ENCODE results near the gene PTH2.
"Not testable (repeated sequence)": the region's sequence is repeated elsewhere in the genome, so short reads cannot be mapped to it uniquely, and the experiment has no call there.

Gene PTH2

DNA sequence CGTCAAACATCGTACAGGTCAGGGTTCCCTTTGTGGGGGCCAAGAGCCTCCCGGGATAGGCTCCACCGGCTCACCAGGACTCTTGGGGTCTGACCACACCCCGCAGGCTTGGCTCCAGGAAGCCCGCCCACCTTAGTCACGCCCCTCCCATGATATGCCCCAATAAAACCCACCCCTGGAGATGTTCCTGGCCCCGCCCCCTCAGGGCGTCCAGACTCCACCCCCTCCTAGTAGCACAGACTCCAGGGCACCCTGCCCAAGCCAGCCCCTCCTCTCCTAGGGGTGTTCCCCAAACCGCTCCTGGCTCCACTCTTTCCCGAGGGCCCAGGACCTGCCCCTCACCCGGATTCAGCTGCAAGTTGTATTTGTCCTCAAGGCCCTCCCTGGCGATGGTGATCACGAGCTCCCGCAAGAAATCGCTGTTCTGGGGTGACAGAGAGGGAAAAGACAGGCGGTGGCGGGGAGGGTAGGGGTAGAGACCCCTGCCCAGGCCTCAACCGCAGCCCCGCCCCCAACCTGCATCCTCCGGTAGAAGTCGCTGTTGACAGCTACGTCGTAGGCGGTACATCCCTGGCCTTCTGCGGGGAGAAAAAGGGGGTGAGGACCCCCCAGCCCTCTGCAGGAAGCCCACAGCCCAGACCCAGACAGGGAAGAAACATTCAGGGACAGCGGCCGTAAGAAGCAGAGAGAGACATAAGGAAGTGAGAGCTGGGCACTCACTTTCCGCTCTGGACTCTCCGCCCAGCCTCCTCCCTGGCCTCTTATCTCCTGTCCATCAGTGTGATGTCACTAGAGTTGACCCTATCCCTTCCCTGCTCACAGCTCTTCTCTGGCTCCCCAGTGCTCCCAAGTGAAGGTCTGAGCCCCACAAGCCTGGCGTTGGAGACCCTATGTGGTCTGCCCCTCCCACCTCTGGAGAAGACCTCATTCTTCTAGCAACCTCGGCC lies 24.5 kb upstream of the PTH2 start:
- no peak for DNase-seq

DNA sequence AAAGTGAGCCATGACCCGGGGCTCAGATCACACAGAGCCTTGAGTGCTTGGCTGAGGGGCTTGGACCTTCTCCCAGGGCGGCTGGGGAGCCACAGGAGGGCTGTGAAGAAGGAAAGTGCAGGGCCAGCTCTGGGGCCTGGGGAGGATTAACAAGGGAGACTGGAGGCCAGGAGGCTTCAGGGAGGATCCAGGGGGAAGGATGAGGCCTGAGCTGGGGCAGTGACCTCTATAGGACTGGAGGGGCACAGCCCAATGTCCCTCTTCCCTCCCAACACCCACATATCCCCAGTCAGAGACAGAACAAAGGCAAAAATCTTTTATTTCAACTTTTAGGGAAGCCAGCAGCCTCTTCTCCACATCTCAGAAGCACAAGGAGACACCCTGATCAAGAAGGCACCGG lies 22.8 kb upstream of the PTH2 start:
- no peak for DNase-seq

DNA sequence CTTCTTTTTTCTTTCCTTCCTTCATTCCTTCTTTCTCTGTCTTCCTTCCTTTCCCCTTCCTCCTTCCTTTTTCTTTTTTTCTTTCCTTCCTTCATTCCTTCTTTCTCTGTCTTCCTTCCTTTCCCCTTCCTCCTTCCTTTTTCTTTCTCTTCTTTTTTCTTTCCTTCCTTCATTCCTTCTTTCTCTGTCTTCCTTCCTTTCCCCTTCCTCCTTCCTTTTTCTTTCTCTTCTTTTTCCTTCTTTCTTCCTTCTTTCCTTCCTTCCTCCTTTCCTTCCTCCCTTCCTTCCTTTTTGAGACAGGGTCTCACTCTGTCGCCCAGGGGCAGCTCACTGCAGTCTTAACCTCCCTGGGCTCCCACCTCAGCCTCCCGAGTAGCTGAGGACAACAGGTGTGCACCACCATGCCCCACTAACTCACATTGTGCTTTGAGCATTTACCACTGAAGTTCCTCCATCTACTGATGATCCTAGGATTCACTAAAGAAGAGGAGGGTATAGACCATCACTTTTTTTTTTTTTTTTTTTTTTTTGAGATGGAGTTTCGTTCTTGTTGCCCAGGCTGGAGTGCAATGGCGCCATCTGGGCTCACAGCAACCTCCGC lies 21.0 kb upstream of the PTH2 start:
- DNase-seq, result not testable (repeated sequence)

- peak; percentile 97 for DNase-seq
These were observed 20.3 kb upstream of the PTH2 start for GRCh38 chr19:49443366-49444099.

DNA sequence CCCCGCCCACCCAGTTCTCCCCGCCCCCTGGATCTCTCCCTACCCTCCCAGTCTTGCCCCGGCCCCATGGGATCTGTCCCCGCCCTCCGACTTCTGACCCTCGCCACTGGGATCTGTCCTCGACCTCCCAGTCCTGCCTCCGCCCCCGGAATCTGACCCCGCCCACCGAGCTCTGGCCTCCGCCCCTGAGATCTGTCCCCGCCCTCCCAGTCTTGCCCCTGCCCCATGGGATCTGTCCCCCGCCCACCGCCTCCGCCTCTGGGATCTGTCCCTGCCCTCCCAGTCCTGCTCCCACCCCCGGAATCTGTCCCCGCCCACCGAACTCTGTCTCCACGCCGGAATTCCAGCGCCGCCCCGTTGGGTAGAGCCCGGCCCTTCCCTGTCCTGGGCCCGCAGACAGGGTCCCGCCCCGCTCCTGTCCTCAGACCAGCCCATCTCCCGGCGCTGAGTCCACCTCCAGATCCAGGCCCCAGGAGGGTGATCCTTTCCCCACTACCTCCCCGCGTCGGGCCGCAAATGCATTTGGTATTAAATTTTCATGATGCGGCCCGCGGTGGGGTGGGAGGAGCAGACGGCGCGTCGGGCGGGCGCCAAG lies 19.6 kb upstream of the PTH2 start:
- DNase-seq, result peak; percentile 87

- no peak for DNase-seq
These were observed 19.1 kb upstream of the PTH2 start for GRCh38 chr19:49442354-49442753.

GRCh38 chr19:49441960-49442350 lies 18.7 kb upstream of the PTH2 start:
- no peak for DNase-seq

DNA sequence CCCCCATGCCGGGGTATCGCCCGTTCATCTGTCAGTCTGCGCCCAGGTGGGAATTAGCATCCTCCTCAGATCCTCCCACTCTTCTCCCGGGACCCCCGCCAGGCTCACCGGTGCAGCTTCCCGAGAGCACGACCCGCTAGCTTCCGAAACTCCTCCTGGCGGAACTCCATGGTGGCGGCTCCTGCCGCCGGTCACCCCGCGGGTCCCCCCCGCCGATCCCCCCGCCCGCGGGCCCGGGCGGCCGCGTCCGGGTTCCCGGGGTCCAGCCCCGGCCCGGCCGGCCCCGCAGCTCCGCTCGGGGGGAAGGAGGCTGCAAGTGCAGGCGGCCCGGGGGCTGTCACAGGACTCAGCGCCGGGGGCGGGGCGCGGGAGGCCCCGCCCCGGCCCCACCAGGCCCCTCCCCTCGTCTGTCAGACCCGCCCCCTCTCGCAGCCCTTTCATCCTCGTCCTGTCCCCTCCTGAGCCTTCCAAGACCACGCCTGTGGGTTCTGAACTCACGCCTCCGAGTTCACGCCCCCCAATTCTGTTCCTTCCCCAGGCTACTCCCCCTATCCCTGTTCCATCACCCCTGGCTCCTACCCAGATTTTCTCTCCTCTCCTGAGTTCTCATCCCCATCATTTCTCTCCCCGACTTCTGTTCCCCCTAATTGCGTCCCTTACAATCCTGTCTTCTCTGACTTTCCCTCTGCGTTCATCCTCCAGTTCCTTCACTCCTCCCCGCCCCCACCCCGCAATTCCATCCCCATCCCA lies 18.1 kb upstream of the PTH2 start, which contains the start of gene SLC17A7:
SLC17A7 (minus strand) TSS at position 318 of the 750 bp plus-strand sequence; CDS start at position 170, 148 bp downstream.
- DNase-seq, result peak; percentile 80

GRCh38 chr19:49440439-49441209 lies 17.4 kb upstream of the PTH2 start:
- DNase-seq, result no peak

- no peak for DNase-seq
These were observed 16.6 kb upstream of the PTH2 start for GRCh38 chr19:49439836-49440235.

DNA sequence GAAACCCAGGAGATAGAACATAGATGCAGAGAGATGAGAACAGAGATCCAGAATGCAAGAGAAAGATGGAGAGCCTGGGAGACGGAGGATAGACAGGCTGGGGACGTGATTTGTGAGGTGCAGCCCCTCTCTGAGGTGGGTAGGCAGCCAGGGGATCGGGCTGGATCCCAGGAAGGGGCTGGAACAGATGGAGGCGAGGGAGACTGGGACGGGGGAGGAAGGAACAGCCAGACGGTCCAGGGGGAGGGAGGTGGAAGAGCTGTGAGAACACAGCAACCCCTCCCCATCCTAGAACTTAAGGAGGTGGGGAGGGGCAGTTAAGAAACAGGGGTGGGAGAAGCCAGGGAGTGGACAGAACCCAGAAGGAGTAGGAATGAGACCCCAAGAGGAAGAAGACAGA lies 15.0 kb upstream of the PTH2 start:
- no peak for DNase-seq

- DNase-seq, result no peak
These were observed 14.0 kb upstream of the PTH2 start for GRCh38 chr19:49437231-49437630.

DNA sequence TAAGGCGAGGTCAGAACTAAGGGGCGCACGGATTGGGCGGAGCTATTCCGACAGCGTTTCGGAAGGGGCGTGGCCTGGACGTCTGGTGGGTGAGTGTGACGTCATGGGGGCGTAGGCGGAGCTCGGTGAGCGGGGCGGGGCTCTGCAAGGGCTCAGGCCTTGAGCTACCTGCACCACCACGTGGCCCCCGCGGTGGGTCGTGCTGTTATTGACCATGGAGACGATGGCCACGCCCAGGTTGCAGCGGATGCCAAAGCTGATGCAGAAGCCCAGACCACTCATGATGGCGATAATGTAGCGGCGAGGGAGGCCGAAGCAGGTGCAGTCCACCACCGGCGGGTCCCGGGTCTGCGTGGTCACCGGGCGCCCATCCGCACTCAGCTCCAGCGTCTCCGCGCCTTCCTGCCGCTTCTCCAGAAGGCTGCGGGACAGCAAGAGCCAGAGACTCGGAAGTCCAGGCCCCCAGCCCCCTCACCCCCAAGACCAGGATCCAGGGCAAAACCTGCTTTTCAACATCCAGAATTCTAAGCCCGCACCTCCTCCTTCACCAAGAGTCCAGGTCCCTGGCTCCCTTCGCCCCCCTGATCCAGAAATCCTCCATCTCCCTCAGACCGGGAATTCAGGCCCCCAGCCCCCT lies 13.3 kb upstream of the PTH2 start:
- peak; percentile 81 for DNase-seq

- DNase-seq, result no peak
These were observed 12.4 kb upstream of the PTH2 start for GRCh38 chr19:49435670-49436069.

- no peak for DNase-seq
These were observed 11.8 kb upstream of the PTH2 start for GRCh38 chr19:49434907-49435583.

DNA sequence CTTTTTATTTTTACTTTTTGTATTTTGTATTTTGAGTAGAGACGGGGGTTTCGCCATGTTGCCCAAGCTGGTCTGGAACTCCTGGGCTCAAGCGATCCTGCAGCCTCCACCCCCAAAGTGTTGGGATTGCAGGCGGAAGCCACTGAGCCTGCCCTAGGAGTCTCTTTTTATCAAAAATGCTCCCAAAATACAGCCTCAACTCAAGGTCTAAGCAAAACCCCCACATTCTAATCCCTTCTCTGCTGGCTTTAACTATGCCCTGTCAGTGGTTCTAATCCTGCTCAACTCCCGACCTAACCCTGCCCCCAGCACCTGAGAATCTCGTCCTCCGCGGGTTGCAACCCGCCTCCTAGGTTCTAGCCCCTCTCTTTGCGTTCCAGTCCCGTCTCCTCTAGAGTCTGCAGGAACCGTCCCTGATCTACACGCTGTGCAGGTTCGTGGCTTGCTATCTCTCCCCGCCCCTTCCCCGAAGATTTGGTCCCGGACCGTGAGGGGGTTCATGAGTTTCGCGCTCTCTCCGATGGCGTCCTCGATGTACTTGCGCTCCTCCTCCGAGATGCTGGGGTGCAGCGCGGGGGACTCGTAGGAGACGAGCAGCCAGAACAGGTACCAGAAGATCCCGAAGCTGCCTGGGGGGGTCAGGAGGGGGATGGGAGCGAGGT lies 10.1 kb upstream of the PTH2 start:
- DNase-seq, result no peak

DNA sequence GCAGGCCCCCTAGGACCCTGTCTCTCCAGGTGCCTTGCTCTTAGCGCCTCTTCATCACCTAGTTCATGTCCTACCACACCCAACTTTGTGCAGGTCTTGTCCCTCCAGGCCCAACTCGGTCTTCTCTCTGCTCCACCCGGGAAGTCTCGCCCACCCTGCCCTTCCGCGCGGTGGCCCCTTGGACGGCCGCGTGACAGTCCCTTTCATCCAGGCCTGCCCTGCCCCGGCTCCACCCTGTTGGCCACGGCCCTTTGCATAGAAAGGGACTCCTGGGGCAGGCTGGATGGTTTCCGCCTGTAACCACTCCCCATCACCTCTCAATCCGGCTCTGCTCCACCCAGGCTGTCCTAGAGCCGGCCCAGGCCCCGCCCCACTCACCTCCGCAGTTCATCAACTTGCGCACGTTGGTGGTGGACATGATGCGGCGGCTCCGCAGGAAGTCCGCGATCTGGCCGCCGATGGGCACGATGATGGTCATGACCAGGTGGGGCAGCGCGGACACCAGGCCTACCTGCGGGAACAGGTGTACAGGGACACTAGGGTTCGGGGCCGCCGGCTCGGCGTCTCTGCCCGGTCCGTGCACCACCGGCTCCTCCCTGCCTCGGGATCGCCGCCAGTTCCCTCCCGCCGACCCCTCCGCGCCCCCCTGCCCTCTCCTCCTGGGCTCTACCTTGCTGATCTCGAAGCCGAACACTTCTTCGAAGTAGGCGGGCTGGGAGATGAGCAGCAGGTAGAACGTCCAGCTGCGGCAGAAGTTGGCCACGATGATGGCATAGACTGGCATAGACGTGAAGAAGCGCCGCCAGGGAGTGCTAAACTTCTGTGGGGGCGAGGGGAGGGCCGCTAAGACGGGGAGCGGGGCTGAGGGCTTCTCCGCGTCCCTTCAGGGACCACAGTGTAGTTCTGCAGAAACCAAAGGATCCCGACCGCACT lies 9.2 kb upstream of the PTH2 start:
- peak; percentile 73 for DNase-seq

DNA sequence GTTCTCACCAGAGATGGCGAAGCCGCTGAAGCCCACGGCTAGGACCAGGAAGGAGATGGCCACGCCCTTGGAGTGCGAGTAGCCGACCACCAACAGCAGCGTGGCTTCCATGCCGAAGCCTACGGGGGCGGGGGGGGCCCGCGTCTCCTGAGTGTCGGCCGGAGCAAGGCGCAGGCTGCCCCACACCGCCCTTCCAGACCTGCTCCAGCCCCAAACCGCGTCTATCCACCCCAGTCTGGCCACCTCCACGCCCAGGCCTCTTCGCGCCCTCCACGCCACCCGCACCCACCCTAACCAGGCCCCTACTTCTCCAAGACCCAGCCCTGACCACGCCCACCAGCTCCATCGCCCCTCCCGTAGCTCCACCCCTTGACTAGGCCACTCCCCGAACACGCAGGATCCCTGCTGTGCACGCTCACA lies 8.1 kb upstream of the PTH2 start:
- DNase-seq, result no peak
